Cardiac septum (tissue), 1 donor: ENCODE results near the gene AGO1. TPM values are rescaled to one million over a fixed set of nuclear protein-coding genes. Genes with fewer than 3 reads are reported as not detected.

Experiments
- DNase-seq: peaks from one replicate; pipeline ENCODE4 v3.0.0-alpha.2; 2020; ENCODE audit warnings: low spot score
- intact Hi-C: fragments of 100-400 bp; cut with DNase I; formaldehyde crosslinking; loops from one replicate; pipeline ENCODE4 v1.14.0; 2022
- long read RNA-seq: library from polyadenylated mRNA; unstranded; transcript quantifications from one replicate; pipeline ENCODE4 v2.0.0, GENCODE V29; 2021
- total RNA-seq: library from RNA; stranded (reverse); fragmentation: NEBNext Ultra II Directional; extraction: Animal tissue kit (Norgen Biotek cat#: 25700); gene quantifications from one replicate; pipeline ENCODE4 v1.2.1, GENCODE V29; 2021
- donor health status: DM: no; HTN: no; CAD: no.

AGO1 gene
- 21.1 TPM for total RNA-seq
- long read RNA-seq, full-length matches to known transcripts, result 4 of 16 reads
- long read RNA-seq, partial matches to known transcripts, result 3 of 16 reads
- long read RNA-seq, other reads (novel, unspliced or antisense), result 9 of 16 reads

DNA sequence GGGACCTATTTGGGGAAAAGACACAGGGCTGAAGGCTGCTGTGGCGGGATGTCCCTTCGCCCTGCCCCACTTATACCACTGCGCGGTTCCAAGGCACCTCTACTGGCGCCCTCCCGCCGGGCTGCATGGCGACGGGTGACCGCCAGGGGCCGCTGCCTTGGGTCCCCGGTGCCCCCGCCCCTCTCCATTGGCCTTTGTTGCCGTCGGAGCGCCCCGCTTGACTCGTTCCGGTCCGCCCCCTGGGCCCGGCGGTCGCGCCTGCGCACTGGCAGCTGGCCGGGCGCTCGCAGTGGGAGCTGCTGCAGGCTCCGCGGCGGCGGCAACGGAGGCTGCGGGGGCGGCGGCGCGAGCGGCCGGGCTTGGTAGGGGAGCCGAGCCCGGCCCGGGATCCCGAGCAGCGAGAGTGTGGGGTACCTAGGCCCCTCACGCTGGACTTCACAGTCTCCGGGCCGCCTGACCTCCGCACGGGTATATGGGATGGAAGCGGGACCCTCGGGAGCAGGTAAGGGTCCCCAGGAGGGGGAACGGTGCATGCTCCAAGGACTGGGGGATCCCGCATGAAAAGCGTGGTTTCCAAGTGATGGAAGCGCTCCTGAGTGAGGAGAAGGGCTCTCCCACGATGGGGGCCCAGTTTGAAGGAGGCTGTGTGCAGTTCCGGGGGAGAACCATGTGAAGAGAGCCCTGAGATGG is at the start of gene AGO1:
Gene AGO1, plus strand, starts transcription at position 265 of the 690 bp plus-strand sequence. Its CDS starts 213 bp downstream, at position 478.
- intact Hi-C loops, result loop anchor here (5.0 kb wide), 1 partner anchor 49 kb away; the partner anchor contains the start of gene AGO3

DNA sequence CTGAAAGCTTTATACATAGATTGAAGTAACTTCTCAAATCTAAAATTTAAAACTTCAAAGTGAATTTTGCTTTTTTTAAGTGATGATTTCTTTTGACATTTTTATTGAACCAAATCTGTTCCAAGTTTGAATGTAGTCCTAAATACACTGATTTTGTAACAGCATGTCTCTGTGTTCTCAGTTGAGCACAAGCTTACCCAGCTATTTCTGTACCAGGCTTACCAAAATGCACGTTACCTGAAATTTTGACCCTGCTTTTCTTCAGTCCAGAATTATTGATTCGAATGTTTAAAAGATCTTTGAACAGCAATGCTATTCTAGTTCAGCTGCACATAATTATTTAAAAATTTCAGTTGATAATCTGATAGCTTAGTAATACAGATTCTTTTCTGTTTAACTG is 49.6 kb upstream of the AGO1 start:
- intact Hi-C loops, result no loop called here
- DNase-seq, result no peak

More for the DNA sequence above, at the start of gene AGO1:
- peak; percentile 98 for DNase-seq

DNA sequence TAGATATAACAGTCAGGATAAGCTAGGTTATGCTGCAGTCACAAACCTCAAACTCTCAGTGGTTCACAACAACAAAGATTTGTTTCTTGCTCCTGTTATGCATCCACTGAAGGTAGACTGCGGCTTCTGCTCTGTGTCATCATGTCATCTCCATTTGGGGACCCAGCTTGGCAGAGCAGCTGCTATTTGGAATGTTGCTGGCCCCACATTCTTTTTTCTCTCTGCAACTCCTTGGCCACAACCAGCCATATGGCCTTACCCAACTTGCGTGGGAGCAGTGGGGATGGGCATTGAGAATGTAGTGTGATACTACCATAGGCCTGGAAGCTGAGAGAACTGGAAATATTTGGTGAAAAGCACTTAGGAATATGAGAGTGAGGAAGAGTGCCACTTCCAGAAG is 48.8 kb upstream of the AGO1 start:
- DNase-seq, result no peak
- intact Hi-C loops, result no loop called here

DNA sequence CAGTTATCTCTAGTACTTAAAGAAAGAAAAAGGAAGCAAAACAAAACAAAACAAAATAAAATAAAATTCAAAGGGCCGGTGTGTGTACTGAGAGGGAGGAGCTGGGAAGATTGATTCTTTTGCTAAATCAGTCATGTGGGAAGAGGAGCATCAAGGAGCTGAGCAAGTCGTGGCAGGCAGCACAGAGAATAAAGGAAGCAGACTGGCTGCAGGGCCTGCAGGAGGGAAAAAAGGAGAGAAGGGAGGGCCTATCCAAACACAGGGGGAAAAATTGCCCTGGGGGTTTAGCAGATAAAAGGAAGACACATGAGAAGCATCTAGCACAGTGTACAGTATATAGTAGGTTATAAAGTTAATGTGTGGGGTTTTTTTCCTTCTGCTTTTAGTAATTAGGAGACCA is 47.6 kb upstream of the AGO1 start:
- intact Hi-C loops, result no loop called here
- no peak for DNase-seq

DNA sequence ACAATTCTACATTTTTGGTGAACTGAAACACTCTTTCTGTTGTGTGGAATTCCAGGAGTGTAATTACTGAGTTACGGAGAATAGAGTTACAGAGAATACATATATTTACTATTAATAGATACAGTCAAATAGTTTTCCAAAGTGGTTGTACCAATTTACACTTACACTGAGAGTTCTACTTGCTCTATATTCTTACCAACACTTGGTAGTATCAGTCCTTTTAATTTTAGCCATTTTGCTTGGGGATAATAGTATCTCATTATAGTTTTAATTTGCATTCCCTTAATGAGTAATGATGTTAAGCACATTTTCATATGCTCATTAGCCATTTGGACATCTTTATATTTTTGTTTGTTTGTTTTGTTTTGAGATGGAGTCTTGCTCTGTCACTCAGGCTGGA is 46.3 kb upstream of the AGO1 start:
- no peak for DNase-seq
- intact Hi-C loops, result no loop called here

DNA sequence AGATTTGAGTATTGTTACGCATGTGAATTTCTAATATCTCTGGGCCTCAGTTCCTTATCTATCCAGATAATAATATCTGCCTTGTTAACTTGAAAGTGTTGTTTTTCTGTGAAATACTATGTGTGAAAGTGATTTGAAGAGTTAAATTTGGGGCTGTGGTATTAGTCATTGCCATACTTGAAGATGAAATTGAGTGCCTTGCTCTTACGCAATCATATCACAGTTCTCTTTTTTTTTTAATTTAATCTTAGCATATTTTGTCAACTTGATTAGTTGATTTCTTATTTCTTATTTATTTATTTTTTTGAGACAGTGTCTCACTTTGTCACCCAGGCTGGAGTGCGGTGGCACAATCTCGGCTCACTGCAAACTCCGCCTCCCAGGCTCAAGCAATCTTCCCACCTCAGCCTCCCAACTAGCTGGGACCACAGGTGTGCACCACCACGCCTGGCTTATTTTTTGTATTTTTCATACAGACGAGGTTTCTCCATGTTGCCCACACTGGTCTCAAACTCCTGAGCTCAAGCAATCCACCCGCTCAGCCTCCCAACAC is 44.2 kb upstream of the AGO1 start:
- intact Hi-C loops, result no loop called here
- DNase-seq, result no peak

DNA sequence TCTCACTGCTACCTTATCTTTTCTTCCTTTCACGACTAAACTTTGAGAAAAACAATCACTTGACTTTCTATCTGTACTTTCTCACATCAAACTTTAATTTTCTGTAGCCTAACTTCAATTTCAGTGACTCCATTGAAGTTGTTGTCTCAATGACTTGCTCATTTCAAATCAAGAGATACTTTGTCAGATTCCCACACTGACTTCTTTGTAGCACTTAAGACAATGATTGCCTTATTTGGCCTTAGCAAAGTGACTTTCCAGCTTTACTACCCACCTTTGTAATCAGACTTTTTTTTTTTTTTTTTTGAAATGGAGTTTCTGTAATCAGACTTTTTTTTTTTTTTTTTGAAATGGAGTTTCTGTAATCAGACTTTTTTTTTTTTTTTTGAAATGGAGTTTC is 38.2 kb upstream of the AGO1 start:
- no peak for DNase-seq
- intact Hi-C loops, result no loop called here

DNA sequence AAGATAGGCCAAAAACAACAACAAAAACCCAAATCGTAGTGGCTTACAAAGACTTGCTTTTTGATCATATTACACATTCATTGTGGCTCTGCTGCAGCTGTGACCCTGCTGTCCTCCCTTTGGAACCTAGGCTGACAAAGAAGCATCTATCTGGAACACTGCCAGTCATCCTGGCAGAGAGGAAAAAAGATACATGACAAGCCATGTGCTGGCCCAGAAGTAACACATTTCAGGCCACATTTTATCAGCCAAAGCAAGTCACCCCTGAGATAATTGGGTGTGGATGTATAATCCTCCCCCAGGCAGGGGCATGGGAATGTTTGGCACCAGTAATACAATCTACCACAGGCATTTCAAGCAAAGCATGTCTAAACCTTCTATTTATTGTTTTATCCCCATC is 37.2 kb upstream of the AGO1 start:
- DNase-seq, result no peak
- intact Hi-C loops, result no loop called here

DNA sequence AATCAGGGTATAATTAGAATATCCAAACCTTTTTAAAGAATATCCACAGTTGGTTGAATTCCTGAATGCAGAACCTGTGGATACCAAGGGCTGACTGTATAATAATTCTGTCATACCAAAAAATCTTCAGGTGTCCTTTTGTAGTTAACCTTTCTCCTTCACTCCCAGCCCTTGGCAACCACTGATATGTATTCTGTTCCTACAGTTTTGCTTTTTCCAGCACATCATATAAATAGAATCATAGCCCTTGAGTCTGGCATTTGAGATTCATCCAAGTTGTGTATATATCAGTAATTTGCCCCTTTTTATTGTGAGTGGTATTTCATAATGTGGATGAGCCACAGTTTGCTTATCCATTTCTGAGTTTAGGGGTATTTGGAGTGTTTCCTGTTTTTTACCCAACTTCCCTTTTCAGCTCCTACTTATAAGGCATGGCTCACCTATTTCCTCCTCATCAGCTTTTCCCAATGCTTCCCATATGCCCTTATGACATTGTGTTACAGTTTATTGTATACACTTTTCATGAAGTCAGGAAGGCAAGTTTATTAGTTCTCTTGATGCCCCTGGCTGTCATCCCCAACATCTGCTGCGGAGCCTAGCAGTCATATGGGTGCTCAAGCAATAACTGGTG is 35.0 kb upstream of the AGO1 start:
- no peak for DNase-seq
- intact Hi-C loops, result no loop called here

DNA sequence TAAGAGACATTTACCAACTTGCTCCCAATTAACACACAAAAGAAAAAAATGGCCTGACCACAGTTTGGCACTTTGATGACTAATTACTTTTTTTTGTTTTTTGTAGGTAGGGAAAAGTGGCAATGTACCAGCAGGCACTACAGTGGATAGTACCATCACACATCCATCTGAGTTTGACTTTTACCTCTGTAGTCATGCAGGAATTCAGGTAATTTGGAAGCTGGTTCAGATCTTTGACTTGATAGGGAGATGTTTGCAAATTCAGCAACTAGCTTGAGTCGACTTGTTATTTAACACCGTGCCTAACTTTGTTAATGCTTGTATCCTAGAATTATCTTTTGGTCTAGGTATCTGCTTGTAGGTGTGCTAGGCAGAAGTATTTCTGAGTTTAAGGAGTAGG is 33.0 kb upstream of the AGO1 start:
- intact Hi-C loops, result no loop called here
- no peak for DNase-seq

DNA sequence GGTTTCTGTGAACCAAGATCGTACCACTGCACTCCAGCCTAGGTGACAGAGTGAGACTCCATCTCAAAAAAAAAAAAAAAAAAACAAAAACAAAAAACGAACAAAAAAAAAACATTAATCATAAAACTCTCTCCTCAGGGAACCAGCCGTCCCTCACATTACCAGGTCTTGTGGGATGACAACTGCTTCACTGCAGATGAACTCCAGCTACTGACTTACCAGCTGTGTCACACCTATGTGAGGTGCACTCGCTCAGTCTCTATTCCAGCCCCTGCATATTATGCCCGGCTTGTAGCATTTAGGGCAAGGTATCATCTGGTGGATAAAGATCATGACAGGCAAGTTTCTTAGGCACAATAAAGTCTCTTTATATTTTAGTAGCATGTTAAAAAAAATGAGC is 32.3 kb upstream of the AGO1 start:
- intact Hi-C loops, result no loop called here
- DNase-seq, result no peak

DNA sequence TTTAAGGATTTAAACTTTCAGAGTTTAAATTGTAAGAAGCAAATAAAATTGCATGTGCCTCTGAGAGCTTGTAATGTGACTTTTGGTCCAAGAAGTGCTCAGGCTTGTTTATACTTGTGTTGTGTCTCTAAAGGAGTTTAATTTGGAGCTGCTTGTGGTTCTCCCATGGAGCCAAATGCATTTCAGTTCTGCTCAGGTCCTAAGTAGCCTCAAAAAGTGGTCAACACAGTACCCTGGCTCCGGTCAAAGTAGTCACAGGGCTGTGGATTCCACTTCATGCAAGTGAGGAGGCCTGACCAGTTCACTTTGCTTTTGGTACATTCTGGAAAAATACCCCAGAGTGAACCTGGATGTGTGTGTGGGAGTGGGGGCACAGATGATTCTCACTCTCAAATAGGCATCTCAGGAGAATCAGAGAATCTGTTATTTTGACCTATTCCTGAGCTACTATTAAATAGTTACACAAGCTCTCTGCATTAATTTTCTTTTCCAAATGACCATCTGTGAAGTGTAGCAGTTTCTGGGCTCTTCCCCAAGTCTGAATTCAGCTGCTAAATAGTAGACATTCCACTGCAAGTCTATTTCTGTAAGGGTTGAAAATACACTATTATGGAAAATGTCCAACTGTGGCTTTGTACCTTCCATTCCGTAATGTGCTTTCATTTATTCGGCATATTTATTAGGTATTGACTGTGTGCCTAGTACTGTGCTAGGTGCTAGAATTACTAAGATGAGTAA is 31.7 kb upstream of the AGO1 start:
- DNase-seq, result no peak
- intact Hi-C loops, result no loop called here

DNA sequence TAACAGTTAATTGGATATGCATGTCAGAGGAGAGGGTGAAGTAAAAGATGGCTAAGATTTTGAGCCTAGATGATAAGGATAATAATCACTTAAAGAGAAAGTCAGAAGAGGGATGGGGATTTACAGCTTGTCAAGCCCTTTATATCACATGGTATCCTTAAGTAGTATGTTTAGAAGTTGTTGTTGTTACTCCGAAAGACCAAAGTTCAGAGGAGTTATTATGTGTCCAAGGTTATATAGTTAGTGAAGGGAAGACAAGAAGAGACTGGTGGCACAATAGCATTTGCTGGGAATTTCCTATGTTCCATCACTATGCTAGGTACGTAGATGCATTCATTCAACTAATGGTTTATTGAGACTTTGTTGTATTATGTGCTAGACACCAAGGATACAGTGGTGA is 30.8 kb upstream of the AGO1 start:
- DNase-seq, result no peak
- intact Hi-C loops, result no loop called here

DNA sequence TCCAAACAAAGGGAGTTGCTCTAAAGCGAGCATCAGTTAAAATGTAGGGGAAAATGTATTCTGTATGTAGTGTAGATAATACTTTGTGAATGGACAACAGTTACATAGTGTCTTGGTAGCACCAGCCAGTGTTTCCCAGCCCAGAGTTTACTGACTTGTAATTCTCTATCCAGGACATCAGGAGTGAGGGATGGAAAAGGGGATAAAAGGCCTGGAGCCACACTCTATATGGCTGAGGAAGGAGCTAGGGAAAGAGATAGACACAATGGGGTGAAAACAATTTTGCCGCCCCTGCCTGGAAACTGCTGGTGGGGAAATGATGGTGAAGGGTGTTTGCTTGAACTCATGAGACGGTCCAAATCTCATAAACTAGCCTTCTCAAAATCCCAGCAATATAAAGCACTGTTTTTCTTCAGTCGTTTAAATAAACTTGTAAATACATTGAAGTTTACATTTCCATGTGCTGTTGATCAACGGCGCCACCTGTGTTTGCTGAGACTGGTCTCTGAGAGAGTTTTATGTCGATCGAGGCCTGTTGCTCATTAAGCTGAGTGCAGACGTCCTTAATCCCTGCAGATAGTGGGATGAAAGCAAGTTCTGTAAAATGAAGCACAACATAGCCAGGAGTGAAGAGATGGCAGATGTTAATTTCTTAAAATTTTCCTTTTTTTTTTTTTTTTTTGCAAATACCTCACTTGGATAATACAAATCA is 27.9 kb upstream of the AGO1 start:
- intact Hi-C loops, result no loop called here

DNA sequence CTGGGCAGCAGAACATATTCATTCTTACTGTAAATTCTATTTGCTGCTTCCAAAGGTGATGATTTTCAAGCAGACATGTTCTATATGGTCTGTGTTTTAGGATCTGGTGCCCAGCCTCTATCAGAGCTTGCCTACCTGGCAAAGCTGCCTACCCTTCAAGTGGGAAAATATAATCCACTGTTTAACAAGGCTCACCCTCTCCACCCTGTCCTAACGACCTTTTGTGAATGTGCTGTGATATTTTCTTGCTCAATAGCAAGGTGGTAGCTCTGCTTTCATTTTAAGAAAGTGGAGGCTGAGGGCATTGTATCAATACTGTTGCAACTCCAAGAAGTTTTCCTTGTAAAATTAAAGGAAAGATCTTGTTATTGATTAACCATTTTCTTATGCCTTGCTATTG is 26.0 kb upstream of the AGO1 start:
- intact Hi-C loops, result no loop called here
- DNase-seq, result no peak

More for the DNA sequence above, 27.9 kb upstream of the AGO1 start:
- DNase-seq, result no peak

DNA sequence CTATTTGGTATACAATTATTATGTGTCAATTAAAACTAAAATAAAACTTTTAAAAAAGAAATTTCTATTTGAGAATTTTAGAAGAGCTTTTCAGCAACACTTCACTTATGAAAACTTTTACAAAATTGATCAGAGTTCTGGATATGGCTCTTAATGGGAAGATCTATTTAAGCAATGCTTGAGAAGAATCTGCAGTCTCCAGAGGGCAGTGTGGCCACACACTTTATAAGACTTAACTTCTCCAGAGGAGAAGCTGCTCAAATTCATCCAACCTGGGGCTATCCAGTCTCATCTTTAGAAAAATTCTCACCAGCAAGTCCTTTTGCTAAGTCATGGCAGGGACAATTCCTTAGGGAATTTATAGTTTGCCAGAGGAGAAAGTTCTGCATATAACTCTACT is 25.2 kb upstream of the AGO1 start:
- no peak for DNase-seq
- intact Hi-C loops, result no loop called here

DNA sequence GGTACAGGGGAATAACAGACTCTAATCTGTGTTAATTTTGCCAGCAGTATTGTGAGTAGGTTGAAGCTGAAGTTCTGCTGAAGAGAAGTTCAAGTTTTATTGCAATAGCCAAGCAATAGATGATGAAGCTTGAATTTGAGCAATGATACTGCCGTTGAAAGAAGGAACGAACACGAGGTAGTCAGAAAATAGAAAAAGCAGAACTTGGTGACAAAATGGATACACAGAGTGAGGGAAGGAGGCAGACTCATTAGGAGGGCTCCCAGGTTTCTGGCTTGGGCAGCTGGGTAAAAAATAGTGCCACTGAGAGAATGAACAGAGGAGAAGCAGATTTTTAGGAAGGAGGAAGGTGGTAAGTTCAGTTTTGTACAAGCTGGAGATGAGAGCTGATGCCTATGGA is 22.3 kb upstream of the AGO1 start:
- no peak for DNase-seq
- intact Hi-C loops, result no loop called here

DNA sequence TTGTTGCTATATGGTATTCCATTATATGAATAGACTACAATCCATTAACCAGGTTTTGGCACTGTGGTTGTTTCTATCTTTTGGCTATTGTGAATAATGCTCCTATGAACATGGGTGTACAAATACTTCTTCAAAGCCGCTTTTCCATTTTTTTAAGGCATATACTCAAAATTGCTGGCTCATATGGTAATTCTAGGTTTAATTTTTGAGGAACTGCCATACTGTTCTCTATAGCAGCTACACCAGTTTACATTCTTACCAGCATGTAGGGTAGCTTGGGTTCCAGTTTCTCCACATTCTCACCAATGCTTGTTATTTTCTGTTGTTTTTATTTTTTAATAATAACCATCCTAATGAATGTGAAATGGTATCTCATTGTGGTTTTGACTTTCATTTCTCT is 19.9 kb upstream of the AGO1 start:
- intact Hi-C loops, result no loop called here
- DNase-seq, result no peak

DNA sequence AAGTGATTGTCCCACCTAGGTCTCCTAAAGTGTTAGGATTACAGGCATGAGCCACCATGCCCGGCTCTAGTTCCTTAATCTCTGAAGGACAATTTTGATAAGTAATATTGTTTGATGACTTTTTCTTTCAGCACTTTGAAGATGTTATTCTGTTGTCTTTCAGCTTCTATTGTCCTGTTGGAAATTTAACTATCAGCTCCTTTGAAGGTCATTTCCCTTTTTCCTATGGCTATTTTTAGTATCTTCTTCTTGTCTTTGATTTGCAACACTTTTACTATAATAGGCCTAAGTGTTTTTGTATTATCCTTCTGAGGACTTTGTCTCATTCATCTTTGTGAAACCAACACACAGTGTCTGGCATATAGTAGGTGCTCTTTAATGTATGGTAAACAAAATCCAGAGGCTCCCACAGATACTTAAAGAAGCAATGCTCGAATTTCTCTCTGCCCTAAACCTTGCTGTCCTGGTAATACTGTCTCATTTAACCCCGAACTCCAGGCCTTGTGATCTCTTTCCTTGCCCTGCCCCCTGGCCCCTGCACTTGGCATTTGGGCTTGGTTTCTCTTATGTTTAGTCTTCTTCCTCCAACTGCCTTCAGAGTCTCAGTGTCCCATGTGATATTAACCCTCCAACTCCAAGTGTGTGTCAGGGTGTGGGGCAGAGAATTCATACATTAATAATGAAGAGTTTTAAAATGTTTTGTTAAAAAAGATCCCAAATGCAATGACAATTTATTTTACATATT is 19.0 kb upstream of the AGO1 start:
- DNase-seq, result no peak
- intact Hi-C loops, result no loop called here
